GM12892 (cell line): Measurements from ENCODE around the gene PIGW.

ENCODE experiments used
- POLR2A ChIP-seq: IDR thresholded peaks from 2 replicates; pipeline ENCODE4 v1.6.1; 2011; ENCODE audit warnings: low read depth, low read length, control low read depth
- TAF1 ChIP-seq: IDR thresholded peaks from 2 replicates; pipeline ENCODE4 v1.6.1; 2011; ENCODE audit warnings: low read depth, mild to moderate bottlenecking, control low read depth, low read length, borderline replicate concordance

DNA sequence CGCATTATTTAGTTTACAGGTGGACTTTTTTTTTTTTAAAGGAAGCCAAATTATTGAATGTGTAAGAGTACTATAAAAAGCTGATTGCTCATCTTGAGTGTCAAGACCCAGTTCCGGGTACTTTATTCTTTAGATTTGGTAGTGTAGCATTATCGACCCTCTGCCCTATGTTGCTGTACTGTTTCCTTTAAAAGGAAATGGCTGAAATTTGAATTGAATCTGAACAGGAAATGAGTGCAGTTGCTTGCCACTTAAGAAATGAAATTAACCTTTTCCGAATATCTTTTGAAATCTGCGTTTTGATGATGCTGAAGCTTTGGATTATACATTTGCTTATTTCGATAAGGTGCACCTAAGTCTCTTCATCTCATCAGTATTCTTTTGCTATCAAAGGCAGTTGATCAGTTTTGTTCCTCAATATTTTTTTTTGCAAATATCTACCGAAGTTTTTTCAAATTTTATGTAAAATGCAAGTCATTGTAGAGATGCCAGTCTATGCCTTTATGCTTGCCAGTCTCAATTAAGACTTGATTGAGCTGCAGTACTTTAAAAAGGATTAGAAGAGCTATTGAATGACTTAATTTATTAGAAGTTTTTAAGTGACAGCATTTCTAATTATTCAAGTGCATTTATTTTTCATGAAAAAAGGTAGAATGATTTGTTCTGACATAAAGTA, 11.8 kb downstream of the PIGW start:
- no peak for TF ChIP-seq TAF1
- TF ChIP-seq POLR2A = no peak
